ENCODE data around the gene SIVA1.

The SIVA1 gene

DNA sequence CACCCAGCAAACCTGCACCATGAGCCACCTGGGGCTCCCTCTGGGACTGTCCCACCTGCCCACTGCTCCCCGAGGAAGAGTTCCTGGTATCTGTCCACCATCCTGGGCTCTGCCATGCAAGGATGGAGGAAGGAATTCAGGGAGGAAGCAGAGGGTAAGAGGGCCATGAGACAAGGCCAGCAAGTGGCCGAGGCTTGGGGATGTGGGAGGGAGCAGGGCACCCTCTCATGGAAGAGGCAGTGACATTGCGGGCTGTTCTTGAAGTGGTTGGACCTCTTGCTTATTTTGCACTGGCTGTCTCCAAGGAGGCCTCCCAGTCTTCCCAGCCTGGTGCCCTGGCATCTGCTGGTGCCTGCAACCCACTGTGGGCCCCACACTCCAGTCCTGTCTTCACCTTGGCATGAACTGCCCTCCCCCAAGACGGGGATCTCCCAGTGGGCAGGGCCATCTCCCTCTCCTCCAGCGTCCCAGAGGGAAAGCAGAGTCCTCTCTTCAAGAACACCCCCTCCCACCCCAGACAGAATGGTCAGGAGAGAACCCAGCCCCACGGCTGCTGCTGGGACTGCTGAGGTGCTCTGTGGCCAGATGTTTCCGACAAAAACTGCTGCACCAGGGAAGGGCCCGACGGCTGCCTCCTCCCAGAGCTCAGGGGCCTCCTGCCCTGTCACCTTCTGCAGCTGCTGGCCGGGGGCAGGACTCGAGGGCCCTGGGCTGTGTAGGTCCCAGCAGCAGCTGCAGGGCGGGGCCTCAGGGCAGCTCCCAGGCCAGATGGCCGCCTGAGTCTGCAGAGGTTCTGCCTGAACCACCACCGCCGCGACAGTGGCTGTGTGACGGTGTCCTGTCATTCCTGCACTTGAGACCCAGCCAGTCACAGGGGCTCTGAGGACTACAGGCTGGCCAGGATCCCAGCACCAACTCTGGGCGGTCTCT lies 44.4 kb downstream of the SIVA1 start:
- no peak for DNase-seq (ENCODE audit: low read depth)

DNA sequence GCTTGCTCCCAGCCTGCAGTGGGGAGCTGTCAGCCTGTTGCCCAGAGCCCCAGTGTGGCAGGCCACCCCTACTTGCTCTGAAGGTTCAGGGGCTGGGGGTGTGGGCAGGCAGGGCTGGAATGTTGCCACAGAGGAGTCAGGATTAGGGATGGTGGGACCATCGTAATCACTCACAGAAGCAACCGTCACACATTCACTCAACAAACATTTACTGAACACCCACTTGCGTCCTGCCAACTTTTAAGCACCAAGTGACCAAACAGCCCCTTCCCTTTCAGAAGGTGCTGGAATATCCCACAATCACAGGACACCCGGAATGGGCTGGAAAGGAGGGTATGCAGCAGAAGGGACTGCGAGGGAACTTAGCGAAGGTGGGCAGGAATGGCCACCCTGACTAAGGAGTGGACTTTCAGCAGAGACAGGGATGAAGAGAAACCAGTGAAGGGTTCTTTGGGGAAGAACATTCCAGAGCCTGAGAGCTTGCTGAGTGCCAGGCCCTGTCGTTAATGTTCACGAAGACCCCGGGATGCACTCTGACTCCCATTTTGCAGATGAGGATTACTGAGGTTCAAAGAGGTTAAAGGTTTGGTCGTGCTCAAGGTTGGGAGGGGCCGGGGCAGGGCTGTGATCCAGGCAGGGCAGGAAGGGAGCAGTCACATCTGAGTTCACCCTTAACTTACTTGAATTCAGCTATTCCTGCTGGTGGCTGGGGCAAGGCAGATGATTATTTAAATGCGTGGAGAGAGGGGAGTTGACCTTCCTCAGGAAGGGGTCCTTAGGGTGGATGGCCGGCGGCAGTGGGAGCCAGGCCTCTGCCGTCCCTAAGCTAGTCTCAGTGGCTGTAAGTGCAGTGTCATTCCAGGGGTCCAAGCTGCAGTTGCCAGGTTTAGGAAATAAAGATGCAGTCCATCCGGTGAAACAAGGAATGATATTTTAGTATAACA lies 45.6 kb downstream of the SIVA1 start:
- DNase-seq (ENCODE audit: low read depth), result no peak

DNA sequence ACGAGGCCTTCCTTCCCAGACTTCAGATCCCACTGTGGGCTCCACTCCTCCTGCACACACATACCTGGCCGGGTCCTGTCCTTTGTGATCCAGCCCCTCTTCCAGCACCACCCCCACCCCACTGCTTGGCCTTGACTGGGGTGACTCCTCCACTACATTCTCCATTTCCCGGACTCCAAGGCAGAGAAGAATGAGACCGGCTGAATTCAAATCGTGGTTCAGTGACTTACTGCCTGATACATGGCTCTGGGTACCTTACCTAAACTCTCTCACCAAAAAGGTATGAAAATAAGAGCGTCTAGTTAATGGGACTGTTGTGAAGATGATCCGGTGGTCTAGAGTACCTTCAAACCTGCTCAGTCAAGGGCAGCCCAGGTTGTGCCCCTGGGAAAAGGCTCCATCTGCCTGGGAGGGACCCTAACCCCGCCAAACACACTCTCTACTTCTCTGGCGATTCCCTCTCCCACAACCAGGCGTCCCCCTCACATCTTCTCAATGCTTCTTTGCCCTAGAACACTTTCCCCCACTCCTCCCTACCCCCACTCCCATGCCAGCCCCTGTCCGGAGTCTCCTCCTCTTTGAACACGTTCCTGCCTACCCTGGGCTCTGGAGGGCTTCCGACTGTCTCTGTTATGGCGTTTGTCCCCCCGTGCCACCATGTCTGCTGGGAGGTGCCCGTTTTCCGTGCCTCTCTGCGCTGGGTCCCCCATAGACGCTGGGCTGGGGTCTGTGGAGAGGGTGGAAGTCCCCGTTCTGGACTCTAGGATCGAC lies 46.5 kb downstream of the SIVA1 start:
- DNase-seq (ENCODE audit: low read depth), result peak; percentile 31

DNA sequence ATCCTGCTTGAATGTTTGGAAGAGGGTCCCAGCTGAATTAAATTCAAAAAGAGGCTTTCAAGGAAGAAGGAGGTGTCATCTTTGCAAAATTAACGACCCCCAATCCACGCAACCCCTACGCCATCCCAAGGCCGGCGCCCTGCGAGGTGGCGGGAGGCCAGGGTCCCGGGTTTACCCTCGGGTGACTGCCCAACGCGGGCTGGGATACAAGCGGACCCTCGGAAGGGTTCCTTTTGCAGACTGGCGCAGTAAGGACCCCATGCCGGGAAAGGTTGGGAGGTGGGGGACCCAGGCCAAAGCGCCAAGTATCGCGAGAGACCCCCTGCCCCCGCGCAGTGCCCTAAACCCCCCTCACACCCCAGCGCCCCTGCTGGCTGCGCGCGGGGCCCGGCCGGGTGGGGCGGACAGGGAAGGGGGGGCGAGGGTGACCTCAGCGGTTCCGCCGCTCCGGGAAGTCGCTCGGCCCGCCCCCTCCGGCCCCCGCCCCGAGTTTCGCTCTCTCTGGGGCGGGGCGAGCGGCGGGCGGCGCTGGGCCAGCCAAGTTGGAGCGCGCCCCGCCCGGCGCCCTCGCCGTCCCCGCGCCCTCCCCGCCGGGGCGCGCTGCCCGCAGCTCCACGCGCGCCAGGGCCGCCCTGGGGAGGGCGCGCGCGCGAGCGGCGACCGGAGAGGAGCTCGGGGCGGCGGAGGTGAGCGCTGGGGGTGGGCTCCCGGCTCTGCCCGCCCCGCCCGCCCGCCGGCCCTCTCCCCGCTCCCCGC lies 47.2 kb downstream of the SIVA1 start:
- DNase-seq (ENCODE audit: low read depth), result peak; percentile 80

DNA sequence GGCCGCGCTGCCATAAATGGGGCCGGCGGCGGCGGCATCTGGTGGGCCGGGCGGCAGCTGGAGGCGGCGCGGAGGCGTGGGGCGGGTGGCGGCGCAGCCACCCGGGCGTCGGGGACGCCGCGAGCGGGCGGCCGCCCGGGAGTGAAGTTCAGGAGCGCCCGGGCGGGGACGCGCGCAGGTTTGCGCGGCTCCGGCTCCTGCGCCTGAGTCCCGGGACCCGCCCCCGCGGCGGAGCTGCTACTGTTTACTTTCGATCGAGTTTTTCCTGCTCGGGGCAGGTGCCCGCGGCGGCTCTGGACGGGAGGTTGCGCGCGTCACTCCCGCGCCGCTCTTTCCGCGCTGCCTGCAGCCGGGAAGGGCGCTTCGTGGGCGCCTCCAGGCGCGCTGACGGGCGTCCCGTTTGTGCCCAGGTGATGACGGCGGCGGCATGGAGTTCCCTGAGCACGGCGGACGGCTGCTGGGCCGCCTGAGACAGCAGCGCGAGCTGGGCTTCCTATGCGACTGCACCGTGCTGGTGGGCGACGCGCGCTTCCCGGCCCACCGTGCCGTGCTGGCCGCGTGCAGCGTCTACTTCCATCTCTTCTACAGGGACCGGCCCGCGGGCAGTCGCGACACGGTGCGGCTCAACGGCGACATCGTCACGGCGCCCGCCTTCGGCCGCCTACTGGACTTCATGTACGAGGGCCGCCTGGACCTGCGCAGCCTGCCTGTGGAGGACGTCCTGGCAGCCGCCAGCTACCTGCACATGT lies 48.0 kb downstream of the SIVA1 start, which contains the start of gene ZBTB42:
TSS of gene ZBTB42 (plus strand) at position 331 of the 749 bp plus-strand sequence. CDS start at position 428, 97 bp downstream.
- peak; percentile 62 for DNase-seq (ENCODE audit: low read depth)

DNA sequence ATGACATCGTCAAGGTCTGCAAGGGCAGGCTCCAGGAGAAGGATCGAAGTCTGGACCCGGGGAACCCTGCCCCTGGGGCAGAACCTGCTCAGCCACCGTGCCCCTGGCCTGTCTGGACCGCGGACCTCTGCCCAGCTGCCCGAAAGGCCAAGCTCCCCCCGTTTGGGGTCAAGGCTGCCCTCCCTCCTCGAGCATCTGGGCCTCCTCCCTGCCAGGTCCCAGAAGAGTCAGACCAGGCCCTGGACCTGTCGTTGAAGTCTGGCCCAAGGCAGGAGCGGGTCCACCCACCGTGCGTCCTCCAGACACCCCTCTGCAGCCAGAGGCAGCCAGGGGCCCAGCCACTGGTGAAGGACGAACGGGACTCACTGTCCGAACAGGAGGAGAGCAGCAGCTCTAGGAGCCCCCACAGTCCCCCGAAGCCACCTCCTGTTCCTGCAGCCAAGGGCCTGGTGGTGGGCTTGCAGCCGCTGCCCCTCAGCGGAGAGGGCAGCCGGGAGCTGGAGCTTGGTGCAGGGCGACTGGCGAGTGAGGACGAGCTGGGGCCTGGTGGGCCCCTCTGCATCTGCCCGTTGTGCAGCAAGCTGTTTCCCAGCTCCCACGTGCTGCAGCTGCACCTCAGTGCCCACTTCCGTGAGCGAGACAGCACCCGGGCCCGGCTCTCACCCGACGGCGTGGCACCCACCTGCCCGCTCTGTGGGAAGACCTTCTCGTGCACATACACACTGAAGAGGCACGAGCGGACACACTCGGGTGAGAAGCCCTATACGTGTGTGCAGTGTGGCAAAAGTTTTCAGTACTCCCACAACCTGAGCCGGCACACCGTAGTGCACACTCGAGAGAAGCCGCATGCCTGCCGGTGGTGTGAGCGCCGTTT lies 48.8 kb downstream of the SIVA1 start:
- DNase-seq (ENCODE audit: low read depth), result no peak

DNA sequence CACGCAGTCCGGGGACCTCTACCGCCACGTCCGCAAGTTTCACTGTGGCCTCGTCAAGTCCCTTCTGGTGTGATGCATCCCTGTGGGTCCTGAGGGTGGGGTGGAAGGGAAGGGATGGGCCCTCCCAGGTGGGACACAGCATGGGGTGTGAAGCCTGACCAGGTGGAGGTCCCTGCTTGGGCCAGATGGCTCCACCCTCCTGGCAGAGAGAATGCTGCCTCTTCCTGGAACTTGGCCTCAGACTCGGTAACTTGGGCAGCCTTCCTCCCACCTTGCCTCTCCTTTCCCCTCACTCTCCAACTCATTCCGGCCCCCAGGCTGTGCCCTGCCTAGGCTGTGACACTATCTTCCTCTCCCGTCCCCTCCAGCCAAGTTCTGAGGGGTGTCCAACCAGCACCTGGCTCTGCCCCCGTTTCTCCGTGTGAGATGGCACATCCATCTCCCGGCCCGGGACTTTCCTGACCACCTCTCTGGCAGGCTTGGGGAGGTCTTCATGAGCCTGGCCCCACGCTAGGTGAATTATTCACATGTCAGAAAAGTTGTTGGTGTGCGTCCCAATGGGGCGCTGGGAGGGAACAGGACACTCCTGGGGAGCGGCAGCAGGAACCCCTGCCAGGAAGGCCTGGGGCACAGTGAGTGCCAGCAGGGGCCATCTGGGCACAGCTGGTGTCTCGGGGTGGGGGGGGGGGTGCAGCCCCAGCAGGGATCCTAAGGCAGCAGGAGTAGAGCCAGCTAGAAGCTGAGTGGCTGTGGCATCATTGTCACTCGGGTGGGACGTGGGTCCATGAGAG lies 49.6 kb downstream of the SIVA1 start:
- DNase-seq (ENCODE audit: low read depth), result no peak

DNA sequence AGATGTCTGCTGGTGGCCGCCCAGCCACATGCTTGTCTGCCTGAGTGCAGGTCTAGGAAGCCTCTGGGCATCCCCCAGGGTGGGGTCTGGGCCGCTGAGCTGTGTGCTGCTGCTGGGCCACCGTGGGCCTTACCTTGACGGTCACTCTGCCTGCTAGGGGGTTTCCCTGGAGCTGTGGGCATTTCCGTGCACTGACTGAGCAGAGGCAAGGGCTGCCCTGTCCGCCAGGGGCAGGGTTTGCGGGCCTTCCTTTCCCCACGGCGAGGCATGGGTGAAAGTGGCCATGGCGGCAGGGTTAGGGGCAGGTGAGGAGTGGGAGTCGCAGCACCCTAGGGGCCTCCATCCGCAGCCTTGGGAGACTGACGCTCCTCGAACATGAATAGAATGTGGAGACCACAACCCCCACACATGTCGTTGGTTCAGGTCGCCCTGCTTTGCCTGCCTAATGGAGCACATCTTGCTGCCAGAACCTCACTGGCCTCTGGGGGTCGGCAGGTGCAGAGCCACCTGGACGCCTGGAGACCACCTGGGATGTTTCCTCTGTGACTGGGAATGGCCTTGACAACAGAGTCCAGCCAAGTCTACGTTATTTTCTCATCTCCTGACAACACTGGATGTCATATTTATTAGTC lies 50.4 kb downstream of the SIVA1 start:
- DNase-seq (ENCODE audit: low read depth), result no peak

DNA sequence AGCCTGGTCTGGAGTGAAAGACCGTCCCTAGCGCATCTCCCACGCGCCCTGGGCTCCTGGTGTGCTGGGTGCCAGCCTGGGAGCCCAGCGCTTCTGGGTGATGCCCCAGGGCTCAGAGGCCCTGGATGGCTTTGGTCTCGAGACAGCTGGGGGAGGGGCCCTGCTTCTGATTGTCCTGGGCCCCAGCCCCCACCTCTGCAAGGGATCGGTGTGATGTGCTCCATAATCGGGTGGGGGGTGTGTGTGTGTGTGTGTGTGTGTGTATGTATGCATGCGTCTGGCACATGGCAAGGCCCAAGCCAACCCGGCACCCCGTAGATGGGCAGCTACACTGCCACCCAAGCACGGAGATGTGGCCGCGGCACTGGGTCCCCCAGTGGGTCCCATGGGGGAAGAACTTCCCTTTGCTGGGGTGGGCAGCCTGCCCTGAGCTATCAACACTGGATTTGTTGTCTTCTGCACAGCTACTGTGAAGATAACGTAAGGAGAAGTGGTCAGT lies 51.0 kb downstream of the SIVA1 start:
- DNase-seq (ENCODE audit: low read depth), result peak; percentile 47

DNA sequence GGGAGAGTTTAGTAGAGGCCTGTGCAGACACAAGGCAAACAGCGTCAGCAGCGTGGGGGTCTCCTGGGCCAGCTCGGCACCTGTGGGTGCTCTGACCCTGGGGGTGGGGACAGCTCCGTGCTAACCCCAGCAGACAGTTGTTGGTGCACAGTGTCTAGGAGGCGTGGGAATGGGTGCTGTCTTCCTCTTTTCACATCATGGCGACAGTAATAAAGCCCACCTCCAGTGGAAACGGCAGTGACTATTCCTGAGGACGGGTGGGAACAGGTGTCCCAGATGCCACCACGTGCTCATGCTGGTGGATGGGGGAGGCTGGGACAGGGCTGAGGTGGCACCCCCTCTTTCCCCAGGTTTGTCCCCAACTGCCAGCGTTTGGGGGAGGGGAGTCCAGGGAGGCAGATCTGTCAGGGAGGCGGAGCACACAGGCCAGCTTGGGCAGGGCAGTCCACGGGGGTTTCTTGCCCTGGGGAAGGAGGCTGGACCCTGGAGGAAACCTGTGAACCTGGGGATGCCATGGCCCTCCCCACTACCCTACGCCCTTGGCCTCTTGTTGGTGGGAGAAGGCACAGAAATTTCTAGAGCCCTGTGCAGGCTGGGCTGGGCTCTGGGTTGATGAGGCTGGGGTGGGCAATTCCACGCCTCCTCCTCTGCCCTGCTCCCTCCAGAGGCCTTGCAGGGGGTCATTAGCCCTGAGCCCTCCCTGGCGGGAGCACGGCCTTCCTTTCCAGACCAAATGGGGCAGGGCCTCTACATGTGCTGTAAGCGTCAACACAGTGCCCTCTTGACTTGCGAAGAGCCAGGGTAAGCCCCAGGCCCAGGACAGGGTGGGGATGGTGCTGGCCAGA lies 51.8 kb downstream of the SIVA1 start:
- no peak for DNase-seq (ENCODE audit: low read depth)

DNA sequence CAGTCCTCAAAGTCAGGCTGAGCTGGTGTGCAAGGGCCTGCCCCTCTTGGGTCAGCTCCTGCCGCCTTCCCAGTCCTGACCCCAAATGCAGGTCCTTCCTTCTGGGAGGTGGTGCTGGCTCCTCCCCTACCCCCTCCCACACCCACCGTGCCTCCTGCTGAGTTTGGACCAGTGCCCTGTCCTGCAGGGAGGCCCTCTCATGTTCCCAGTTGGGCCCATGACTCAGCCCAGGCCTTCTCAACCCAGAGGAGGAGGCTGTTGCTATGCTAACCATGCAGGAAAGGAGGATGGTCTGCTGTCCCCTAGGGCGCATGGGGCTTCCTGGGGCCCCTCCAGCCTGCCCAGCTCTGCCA lies 52.4 kb downstream of the SIVA1 start:
- peak; percentile 93 for DNase-seq (ENCODE audit: low read depth)

DNA sequence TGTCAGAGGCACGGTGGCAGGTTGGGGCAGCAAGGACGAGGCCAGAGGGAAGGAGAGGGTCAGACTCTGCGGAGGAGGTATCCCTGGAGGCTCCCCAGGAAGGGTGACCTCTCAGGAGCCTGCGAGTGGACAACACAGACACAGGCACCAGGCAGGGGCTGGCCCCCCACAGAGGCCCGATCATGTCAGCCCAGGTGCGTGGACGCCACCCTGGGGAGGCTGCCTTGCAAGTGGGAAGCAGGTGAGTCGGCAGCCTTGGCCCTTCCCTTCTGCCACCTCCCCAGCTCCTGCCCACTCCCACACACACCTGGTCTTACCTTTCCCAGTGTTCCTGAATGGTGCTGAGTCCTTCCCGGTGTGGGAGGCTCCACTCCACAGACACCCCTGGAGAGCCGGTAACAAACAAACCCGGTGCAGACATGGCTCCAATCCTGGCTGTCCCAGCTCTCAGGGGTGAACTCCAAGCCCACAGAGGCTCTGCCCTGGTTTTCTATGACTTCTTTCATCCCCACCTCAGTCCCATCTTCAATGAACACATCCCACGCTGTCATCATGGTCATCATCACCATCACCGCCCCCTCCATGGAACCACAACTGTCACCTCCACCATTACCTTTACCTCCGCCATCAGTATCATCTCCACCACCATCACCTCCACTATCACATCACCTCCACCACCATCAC lies 53.1 kb downstream of the SIVA1 start:
- no peak for DNase-seq (ENCODE audit: low read depth)

DNA sequence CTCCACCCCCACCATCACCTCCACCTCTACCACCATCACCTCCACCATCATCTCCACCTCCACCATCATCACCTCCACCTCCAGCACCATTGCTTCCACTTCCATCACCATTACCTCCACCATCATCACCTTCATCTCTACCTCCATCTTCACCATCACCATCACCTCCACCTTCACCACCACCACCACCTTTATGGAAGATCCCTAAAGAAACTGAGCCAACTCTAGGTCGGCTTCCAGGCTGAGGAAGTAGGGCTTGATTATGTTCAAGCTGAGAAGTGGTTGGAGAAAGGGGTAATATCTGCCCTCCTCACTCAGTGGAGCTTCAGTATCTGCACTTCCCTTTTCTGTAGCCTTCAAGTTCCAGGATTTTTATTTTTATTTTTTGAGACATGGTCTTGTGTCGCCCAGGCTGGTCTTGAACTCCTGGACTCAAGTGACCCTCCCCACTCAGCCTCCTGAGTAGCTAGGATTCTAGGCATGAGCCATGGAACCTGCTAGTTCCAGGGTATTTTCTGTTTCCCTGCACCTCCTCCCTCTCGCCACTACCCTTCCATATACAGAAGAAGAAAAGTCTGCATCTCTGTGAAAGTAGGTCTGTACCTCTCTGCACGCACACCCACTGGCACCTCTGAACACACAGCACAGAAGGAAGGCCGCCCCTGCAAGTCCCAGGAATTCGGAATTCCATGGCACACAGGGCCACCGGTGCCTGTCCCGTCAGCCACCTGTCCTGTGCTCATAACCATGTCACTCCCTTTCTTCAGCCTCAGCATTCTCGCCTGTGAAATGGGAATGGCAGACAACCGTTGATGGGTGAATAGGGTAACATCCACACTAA lies 53.9 kb downstream of the SIVA1 start:
- no peak for DNase-seq (ENCODE audit: low read depth)

DNA sequence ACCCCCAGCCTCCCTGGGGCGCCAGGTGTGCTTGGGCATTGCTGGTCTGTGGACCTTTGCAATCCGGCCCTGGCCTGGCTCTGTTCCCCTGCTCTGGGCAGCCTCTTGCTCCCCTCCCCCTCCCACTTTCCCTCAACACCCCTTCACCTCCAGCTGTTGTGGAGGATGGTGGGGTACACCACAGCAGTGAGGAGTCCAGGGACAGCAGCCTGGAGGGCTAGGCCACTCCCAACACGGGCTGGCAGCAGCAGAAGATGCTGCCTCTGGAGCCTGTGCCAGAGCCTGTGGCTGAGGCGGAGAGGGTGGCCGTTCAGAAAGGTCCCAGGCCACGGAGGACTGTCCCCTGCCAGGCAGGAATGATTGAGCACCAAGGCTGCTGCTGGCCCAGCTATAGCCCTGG lies 55.5 kb downstream of the SIVA1 start:
- DNase-seq (ENCODE audit: low read depth), result no peak
